ENCODE measurements around the gene YKT6.
A peak's percentile ranks its signal among the peaks of the same experiment; 100 is the strongest.

Gene YKT6

DNA sequence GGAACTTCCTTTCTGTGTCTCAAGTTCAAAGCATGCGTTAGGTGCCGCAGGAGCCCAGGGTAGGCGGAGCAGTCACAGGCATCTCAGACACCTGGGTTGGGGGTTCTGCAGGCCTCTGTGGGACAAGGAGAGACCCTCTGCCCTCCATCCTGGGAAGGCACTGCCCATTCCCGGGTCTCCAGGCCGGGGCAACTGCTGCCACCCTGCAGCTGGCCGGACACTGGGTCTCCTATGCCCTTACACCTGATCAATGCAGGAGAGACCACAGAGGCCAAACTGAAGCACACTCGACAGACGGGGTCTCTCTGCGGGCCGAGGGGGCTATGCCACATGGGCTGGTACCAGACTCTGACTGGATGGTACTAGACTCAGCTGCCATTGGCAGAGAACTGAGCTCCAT is 36.9 kb downstream of the YKT6 start:
- DNase-seq, result no peak

DNA sequence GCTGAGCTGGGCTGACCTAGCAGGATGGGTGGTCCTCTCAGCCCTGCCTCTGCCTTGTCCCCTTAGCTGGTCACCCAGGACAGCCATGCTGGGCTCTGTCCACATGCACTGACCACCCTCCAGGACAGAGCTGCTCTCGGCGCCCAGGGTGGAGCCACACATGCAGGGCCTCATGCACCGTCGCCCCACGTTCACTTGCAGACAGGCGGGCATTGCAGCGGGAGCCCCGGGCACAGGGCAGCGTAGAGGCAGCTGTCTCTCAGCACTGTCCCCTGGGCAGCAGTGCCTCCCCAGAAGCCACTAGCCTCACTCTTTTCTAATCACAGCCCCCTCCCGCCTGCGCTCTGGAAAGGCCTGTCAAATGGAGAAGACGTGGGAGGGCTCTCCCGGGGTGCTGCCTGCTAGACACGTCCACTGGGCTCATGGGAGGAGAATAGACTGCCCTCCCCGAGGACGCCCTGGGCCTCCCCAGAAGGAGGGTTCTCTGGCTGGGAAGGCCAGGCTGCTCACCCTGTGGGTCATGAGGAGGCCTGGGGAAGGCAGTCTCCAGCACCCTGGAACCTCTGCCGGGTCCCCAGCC is 37.4 kb downstream of the YKT6 start:
- DNase-seq, result no peak

DNA sequence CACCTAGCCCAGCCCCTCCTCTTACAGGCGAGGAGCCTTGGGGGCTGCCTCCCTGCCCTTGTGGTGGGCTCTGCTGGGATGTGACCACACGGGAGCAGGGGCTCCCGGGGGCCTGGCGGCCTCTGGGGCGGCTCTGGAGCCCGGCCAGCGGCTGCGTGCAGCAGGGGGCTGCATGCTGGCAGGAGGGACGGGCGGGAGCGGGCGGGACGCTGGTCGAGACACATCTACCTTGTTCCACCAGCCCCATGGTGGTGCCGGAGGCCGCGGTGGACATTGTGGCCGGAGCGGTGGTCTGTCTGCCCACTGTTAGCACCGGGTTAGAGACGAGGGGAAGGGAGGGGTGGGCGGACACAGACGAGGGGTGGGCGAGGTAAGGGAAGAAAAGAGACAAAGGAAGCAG is 38.6 kb downstream of the YKT6 start:
- no peak for DNase-seq

DNA sequence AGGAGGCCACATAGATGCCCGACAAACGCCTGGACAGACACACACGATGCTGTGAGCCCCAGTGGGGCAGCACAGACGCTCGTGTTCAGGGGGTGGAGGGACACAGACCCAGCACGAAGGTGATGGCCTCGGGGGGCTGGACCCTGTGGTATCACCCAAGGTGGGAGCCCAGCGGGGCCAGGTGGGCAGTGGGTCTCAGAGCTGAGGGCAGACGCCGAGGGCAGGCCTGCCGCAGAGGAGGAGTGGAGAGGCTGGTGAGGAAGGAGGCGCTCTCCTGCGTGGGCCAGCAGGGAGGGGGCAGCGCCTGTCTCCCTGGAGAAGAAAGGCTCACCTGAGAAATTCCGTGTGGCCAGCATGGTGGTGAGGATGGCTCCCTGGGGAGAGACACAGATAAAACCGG is 39.6 kb downstream of the YKT6 start:
- no peak for DNase-seq

DNA sequence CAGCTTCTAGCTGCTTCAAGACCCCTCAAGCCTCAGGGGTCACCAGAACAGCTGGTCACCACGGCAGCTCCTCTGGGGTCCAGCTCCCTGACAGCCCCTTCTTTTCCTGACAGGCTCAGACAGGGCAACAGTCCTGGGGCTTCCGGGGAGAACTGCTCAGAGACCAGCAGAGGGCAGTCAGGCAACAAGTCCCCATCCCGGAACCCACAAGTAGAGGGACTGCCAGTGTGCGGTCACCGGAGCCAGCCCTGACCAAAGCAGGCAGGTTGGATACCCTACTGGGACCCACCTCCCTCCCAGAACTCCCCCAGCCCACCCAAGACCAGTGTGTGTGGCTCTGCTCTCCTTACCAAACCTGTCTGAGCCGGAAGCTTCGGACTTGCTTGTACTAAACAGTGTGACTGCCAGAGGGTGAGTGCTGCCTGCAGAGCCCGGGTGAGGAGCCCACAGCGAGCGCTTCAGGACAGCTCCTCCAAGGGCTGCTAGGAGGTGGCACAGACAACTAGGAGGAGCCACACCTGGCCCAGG is 40.3 kb downstream of the YKT6 start:
- DNase-seq, result peak; percentile 39

DNA sequence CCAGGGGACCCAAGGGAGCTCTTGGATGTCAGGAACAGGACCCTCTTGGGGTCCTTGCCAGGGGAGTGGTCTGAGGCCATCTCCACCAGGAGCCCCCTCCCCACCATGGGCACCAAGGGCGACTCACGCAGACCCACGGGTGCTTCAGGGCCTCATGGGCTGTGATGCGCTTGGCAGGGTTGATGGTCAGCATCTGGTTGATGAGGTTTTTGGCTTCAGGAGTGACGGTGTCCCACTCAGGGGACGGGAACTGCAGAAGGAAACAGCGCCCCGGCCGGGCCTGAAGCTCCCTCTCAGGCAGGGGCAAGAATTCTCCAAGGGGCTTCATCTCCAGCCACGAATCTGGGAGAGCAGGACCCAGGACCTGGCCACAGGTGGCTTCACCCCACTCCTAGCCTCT is 41.3 kb downstream of the YKT6 start:
- DNase-seq, result no peak

DNA sequence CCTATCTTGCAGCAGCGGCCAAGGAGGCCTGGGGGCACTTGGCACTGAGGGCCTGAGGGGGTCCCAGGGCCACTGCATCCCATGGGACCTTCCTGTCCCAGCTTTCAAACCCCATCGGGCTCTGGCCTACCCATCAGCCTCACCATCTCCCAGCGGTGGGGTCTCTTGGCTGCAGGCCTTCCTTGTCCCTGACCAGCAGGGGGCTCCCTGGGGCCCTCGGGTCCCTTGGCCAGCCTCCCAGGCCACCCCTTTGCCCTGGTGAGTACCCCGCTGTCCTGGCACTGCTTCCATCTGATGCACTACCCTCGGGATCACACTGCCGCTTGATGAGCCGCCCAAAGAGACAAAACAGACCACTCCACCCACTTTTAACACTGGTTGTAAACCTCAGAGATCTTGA is 43.5 kb downstream of the YKT6 start:
- DNase-seq, result no peak

DNA sequence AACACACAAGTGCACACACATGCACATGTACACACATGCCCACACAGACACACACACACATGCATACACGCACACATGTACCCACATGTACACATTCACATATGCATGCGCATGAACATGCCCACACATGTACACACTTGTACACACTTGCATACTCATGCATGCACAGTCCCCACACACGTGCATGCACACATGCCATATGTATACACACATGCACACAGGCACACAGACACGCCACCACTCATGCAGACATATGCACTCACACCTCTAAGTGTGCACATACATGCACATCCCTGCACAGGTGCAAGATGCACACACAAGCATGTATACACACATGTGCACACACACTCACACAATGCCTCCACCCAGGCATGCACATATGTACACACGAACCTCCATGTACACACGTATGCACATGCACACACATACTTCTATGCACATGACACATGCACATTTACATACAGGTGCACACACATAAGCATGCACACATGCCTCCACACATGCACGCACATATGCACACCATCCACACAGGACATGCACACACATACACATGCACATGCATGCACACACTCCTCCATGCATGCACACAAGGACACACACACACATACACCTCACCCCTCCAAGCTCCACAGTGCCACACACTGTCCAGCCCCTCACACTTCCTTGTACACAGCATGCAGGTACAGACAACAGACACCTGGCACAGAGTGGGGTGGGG is 45.8 kb downstream of the YKT6 start:
- DNase-seq, result no peak

DNA sequence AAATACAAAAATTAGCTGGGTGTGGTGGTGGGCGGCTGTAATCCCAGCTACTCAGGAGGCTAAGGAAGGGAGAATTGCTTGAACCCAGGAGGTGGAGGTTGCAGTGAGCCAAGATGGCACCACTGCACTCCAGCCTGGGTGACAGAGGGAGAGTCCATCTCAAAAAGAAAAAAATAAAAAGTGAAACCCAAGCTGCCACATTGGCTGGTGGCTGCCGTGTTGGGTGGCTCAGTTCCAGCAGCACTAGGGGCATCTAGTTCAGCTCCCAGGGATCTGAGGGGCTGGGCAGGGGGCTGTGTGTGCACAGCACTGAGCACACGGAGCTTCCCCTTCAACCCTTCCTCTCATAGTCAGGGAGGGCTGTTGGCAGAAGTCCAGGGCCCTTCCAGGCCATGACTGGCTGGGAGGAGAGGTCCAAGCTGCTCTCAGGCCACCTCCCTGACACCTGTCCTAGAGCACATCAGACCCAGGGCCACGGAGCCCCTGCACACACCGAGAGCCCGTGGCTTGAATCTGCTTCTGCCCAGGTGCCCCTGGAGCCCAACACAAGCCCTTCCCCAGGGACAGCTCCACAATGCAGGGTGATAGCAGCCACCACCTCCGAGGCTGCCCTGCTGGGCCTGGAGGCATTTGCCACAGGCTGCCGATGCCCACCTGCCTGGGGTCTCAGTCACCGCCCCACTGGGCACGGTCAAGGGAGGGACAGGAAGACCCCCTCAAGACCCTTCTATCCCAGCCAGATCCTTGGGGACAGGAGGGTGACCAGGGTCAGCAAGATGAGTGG is 47.3 kb downstream of the YKT6 start:
- no peak for DNase-seq

DNA sequence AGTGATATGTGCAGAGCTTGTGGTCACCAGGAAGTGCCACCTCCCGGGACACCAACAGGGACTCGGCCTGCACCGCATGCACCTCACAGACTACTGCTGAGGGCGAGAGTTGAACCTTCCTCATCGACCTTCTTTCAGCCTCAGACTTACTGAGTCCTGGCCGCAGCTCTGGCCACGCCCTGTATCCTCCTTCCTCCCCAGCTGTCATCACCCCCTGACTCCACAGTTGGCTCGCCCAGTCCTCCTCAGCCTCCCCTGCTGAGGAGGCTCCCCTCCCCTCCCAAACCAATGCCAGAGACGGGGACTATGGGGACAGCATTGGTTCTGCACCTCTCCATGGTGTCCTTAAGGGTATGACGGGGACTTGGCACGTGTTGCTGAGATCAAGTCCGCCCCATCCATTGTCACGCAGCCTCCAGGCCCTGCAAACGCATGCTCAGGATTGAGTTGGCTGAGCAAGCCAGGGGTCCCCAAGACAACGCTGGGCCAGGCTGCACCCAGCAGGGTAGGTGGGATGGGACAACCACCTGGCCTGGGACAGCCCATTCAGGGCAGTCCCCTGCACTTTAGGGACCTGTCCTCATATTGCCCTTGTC is 49.0 kb downstream of the YKT6 start:
- no peak for DNase-seq

DNA sequence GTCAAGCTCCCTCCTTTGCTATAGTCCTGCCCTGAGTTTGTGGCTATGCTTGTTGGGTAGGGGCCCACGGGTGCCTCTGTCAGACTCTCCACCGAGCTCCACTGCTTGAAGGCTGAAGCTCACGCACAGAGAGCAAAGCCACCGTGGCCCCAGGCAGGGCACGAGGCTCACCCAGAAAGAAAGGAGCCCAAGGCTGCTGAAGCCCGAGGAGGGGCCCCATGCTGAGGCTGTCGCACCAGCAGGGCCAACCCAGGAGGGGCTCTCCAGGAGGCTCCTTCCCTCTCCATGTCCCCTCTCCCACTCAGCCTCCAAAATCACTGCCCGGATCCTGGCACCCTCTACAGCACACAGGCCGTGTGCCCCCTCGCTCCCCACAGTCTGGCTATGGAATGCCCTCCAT is 50.5 kb downstream of the YKT6 start:
- DNase-seq, result no peak

DNA sequence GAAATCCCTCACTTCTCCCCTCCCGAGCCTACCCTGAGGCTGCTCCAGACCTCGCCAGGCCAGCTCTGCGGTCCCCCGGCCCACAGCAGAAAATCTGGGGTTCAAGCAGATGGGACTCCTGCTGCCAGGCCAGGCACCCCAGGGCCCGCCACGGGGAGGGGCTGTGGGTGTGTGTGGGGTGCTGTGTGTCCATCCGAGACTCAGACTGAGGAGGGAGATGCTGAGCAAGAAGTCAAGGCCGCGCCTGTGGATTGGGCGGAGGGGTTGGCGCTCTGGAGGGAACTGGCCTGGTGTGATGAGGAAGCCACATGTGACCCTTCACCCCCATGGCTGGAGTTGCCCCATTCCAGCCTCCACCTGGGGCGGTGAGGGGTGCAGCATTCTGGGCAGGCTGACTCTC is 51.1 kb downstream of the YKT6 start:
- DNase-seq, result no peak

DNA sequence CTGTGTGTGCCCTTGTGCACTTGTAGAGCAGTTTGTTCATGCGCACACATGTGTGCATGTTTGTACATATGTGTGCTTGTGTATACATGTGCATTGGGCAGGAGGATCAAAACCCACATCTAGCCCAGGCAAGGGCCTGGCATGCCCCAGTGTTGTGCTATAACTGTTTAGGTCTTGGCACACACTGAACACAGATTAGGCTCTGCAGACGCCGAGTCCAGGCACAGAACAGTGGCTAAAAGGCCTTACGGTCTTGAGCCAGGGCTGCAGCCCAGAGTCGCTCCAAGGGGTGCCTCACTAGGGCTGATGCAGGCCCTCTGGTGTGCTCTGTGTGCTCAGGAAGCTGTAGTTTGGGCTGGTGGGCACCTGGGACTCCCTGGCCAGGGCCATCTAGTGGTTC is 55.7 kb downstream of the YKT6 start:
- no peak for DNase-seq

DNA sequence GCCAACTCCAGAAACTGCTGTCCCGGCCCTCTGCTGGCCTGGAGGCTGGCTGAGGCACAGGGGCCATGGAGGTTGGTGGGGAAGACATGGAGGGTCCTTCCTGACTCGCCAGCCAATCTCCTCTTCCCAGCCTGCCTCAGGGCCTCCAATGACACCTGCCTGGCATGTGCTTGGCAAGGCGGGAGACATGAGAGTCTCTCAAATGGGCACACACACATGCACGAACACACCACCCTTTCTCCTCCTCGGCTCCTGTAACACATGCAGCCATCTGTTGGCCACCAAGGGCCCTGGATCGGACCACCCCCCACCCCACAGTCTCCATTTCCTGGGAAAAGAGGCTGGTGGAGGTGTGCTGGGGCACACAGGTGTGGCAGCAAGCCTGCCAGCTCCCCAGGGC is 56.4 kb downstream of the YKT6 start:
- DNase-seq, result no peak

DNA sequence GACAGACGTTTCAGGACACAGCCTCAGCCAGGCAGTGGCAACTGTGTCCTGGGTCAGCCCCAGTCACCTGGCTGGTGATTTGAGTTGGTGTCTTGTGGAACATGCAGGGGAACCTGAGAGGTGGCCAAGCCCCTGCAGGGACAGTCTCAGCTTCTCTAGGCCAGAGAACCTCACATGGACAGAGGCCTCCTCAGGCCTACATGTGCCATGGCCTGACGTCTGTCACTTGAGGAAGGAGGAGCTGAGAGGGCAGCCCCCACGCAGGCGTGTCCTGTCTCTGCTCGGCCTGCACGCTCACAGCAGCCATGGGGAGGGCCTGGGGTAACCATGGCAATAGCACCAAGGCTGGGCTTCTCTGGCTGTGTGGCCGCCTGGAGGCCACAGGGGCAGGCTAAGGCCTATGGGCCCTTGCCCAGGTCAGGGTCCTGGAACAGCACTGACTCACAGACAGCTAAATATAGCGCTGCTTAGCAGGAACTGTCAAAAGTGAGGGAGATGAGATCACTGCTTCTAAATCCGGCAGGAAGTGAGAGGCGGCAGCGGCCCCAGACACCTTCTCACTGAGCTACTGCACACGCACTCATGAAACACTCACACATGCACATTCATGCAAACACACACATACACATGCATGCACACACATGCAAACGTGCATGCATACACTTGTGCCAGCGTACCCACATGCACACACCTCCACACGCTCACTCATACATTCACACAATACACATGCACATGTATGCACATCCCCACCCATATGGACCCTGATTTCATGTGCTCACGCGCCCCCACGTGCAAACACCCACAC is 57.0 kb downstream of the YKT6 start:
- no peak for DNase-seq

DNA sequence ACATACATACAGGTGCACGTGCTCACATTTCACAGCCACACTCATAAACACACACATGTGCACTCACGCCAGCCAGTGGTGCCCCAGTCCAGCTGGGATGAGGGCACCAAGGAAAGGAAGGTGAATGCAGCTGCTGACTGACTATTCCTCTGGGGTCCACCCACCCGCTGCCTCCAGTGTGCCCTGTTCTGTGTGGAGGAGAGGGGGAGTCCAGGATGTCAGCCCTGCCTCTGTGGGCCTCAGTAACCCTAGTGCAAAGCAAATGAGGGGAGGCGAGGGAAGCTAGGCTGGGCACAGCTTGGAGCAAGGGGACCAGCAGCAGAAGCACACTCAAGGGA is 57.6 kb downstream of the YKT6 start:
- DNase-seq, result no peak

DNA sequence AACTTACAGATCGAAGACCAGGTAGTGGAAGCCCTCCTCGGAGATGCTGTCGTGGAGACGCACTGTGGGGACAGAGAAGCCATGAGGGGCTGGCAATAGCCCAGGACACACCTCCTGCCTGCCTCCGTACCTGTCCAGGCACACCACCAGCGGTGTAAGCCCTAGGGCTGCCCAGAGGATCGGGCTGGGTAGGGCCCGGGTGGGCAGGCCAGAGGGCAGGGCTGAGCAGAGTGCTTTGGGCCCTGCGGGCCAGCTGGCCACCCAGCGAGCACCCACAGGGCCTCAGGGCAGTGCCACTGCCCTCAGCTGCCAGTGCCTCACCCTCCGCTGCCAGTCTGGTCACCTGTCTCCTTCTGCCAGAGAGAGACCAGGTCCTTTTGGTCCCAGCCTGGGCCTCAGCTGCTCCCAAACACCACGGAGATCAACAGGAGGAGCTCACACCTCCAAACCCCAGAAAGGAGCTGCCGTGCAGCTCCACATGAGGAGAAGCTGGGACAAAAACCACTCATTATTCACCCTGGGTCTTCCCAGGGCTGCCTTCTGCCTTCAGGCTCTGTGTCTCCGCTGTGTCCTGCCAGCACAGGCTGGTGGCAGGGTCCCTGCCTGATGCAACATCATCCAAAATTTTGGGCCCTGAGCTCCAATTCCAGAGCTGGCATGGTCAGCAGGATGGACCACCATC is 58.2 kb downstream of the YKT6 start:
- no peak for DNase-seq

DNA sequence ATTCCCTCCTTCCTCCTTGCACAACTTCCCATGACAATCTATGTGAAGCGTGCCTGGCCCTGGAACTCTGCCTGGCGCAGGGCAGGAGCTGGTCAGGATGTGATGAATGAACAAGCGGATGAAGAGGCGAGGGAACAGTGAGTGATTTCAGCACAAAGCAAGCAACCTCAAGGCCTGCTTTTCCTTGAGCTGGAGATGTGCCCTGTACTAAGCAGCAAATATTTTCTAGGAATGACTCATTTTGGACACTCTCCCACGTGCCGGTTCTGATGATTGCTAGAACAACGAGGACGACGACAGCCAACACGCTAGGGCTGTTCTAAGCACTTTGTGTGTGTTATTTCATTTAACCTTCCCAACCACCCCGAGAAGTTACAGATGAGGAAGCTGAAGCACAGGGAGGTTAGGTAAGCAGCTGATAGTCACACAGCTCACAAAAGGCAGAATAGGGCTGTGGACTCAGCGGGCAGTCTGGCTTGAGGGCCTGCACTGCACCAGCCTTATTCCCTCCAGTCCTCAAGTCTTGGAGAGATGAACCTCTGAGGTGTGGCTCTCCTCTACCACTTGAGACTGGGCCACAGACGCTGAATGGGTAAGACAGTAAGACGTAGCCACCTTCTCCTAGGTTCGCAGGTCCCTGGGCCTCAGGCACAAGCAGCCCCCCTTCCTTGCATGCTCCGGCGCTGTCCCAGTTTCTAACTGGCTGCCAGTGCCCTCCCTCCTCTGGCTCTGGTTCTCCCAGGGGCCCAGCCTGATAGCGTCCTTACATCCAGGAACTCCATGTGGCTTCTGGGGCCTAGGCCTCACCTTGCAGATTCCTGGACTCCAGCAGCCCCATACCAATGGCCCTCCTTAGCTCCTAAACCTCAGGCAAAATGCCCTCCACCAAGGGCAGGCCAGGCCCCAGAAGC is 59.0 kb downstream of the YKT6 start:
- DNase-seq, result no peak

DNA sequence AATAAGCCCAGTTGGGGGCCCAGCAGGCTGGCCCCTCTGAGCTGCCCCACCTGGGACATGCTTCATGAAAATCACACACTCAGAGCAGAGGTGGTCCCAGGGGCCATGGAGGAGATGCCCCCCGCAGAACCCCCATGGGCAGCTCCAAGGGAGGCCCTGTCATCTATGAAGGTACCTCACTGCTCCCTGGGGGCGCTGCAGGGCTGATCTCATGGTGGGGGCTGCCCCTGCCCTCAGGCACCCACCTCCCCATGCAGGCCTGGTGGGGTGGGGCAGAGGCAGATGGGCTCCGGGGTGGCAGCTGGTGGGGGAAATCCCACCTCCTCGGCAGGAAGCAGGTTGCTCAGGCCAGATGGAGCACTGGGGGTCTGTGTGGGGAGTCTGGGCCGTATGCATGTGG is 60.5 kb downstream of the YKT6 start:
- peak; percentile 24 for DNase-seq

DNA sequence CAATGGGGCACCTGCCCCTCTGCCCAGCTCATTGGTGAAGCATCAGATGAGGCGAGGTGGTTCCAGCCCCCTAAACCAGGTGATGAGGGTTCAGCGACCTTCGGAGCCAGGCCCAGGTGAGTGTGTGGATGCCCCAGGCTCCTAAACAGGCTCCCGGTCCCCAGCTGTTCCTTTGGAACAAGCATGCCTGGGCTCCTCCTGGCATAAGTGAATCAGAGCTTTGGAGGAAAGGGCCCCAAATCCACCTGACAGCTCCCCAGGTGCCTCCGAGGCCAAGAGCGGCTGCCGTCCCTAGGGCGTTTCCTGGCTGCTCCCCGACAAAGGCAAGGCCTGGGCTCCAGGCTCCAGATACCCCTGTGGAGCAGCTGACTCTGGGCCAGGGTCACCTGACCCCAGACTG is 61.3 kb downstream of the YKT6 start:
- DNase-seq, result peak; percentile 45

Data from NCI-H2171 (cell line).